ENCODE results near the gene MTR. TPM values are rescaled to one million over a fixed set of nuclear protein-coding genes. Genes with fewer than 3 reads are reported as not detected.

MTR gene
- total and polyA plus RNA-seq, 10 donors = 4.4 to 65.4 (median 42.0) TPM

- intact Hi-C loops (cut with DNase I; ENCODE audit: low total_unique reads) = loop anchor here (10.0 kb wide), 1 partner anchor 111 kb away; no protein-coding TSS in a partner anchor
- TF ChIP-seq CTCF (IDR thresholded peaks at IDR 0.05 in 8 of 11, conservative IDR thresholded peaks at IDR 0.05 in 3 of 11) = peak in 1 of 11 experiments; percentile 11
- no peak for TF ChIP-seq POLR2A (IDR thresholded peaks at IDR 0.05)
- H3K27ac ChIP-seq = no peak overlapping the region
- no peak overlapping the region for H3K4me3 ChIP-seq
- no peak for DNase-seq
- no peaks in the 10 kb centered on the region for H3K36me3 ChIP-seq
- peaks cover 0 to 15% (median 0%) of the 10 kb centered on the region in 7 donors for H3K27me3 ChIP-seq (replicated peaks in 1 of 7)
- H3K9me3 ChIP-seq = no peaks in the 10 kb centered on the region
- WGBS, 5 donors = 59 to 72% (median 66%) methylated on average over 5 of the region's 5 CpGs
- H3K4me1 ChIP-seq = no peaks in the 10 kb centered on the region
Observed at GRCh38 chr1:236753516-236753915, 41.6 kb upstream of the MTR start.

- Histone ChIP-seq H3K36me3 (no peaks in the 10 kb centered on the region), H3K27ac (no peak overlapping the region), H3K27me3 (replicated peaks in 1 of 7) (peaks cover 0 to 15% (median 0%) of the 10 kb centered on the region in 7 donors), H3K9me3 (no peaks in the 10 kb centered on the region), H3K4me1 (peaks cover 0 to under 1% (median 0%) of the 10 kb centered on the region in 6 donors), H3K4me3 (no peak overlapping the region)
- intact Hi-C loops (cut with DNase I; ENCODE audit: low total_unique reads) = loop anchor here (10.0 kb wide), 1 partner anchor 111 kb away; no protein-coding TSS in a partner anchor
- 82 to 93% (median 91%) methylated on average over 11 to 14 of the region's 14 CpGs for WGBS, 5 donors
- TF ChIP-seq POLR2AphosphoS5 (IDR thresholded peaks at IDR 0.05) (no peak), CTCF (IDR thresholded peaks at IDR 0.05 in 8 of 11, conservative IDR thresholded peaks at IDR 0.05 in 3 of 11) (no peak), POLR2A (IDR thresholded peaks at IDR 0.05) (no peak)
- no peak for DNase-seq
Observed at GRCh38 chr1:236753964-236754363, 41.1 kb upstream of the MTR start.

- TF ChIP-seq CTCF (IDR thresholded peaks at IDR 0.05 in 8 of 11, conservative IDR thresholded peaks at IDR 0.05 in 3 of 11) (no peak), POLR2AphosphoS5 (IDR thresholded peaks at IDR 0.05) (no peak), POLR2A (IDR thresholded peaks at IDR 0.05) (no peak)
- no peaks in the 10 kb centered on the region for H3K36me3 ChIP-seq
- peaks cover 0 to 5% (median 0%) of the 10 kb centered on the region in 6 donors for H3K4me1 ChIP-seq
- DNase-seq = no peak
- intact Hi-C loops (cut with DNase I; ENCODE audit: low total_unique reads) = loop anchor here (10.0 kb wide), 1 partner anchor 110 kb away; no protein-coding TSS in a partner anchor
- H3K4me3 ChIP-seq = no peak overlapping the region
- no peak overlapping the region for H3K27ac ChIP-seq
- WGBS, 5 donors = 83 to 88% (median 84%) methylated on average over 18 of the region's 18 CpGs
- no peaks in the 10 kb centered on the region for H3K9me3 ChIP-seq
- H3K27me3 ChIP-seq (replicated peaks in 1 of 7) = peaks cover 0 to 15% (median 0%) of the 10 kb centered on the region in 7 donors
Observed at GRCh38 chr1:236754525-236755210, 40.4 kb upstream of the MTR start.

GRCh38 chr1:236757640-236758039 lies 37.5 kb upstream of the MTR start:
- 85 to 96% (median 90%) methylated on average over 2 of the region's 2 CpGs for WGBS, 5 donors
- Histone ChIP-seq H3K27me3 (replicated peaks in 1 of 7) (no peaks in the 10 kb centered on the region), H3K36me3 (no peaks in the 10 kb centered on the region), H3K4me1 (peaks cover 0 to 5% (median 0%) of the 10 kb centered on the region in 6 donors), H3K27ac (no peak overlapping the region), H3K9me3 (no peaks in the 10 kb centered on the region), H3K4me3 (no peak overlapping the region)
- intact Hi-C loops (cut with DNase I; ENCODE audit: low total_unique reads) = loop anchor here (10.0 kb wide), 1 partner anchor 107 kb away; no protein-coding TSS in a partner anchor
- DNase-seq = no peak
- TF ChIP-seq POLR2AphosphoS5 (IDR thresholded peaks at IDR 0.05) = no peak
- no peak for TF ChIP-seq CTCF (IDR thresholded peaks at IDR 0.05 in 8 of 11, conservative IDR thresholded peaks at IDR 0.05 in 3 of 11)
- no peak for TF ChIP-seq POLR2A (IDR thresholded peaks at IDR 0.05)
